ENCODE measurements around the gene SUSD4.

The SUSD4 gene

GRCh38 chr1:223328566-223328965, 35.4 kb downstream of the SUSD4 start:
- DNase-seq: no peak

- no peak for DNase-seq
Observed at GRCh38 chr1:223326776-223327175, 37.2 kb downstream of the SUSD4 start.

- DNase-seq: no peak
Observed at GRCh38 chr1:223323491-223324484, 40.2 kb downstream of the SUSD4 start.

GRCh38 chr1:223322868-223323267, 41.1 kb downstream of the SUSD4 start:
- no peak for DNase-seq

- DNase-seq: no peak
Observed at GRCh38 chr1:223320959-223321358, 43.0 kb downstream of the SUSD4 start.

GRCh38 chr1:223319905-223320580, 43.9 kb downstream of the SUSD4 start:
- DNase-seq: no peak

- DNase-seq: no peak
Observed at GRCh38 chr1:223319398-223319797, 44.6 kb downstream of the SUSD4 start.

- DNase-seq: no peak
Observed at GRCh38 chr1:223316082-223316481, 47.9 kb downstream of the SUSD4 start.

- DNase-seq: no peak
Observed at GRCh38 chr1:223315665-223316064, 48.3 kb downstream of the SUSD4 start.

GRCh38 chr1:223313415-223313754, 50.6 kb downstream of the SUSD4 start:
- no peak for DNase-seq

- DNase-seq: no peak
Observed at GRCh38 chr1:223312705-223313414, 51.1 kb downstream of the SUSD4 start.

- no peak for DNase-seq
Observed at GRCh38 chr1:223312273-223312672, 51.7 kb downstream of the SUSD4 start.

GRCh38 chr1:223311826-223312225, 52.1 kb downstream of the SUSD4 start:
- no peak for DNase-seq

- no peak for DNase-seq
Observed at GRCh38 chr1:223308136-223308535, 55.8 kb downstream of the SUSD4 start.

- DNase-seq: no peak
Observed at GRCh38 chr1:223307544-223307943, 56.4 kb downstream of the SUSD4 start.

GRCh38 chr1:223304931-223305330, 59.0 kb downstream of the SUSD4 start:
- DNase-seq: no peak

GRCh38 chr1:223301371-223301770, 62.6 kb downstream of the SUSD4 start:
- DNase-seq: no peak

GRCh38 chr1:223299553-223299952, 64.4 kb downstream of the SUSD4 start:
- DNase-seq: no peak

- DNase-seq: no peak
Observed at GRCh38 chr1:223298701-223299100, 65.3 kb downstream of the SUSD4 start.

GRCh38 chr1:223297800-223298199, 66.2 kb downstream of the SUSD4 start:
- DNase-seq: no peak

GRCh38 chr1:223291796-223292195, 72.2 kb downstream of the SUSD4 start:
- DNase-seq: no peak

GRCh38 chr1:223290397-223290796, 73.6 kb downstream of the SUSD4 start:
- DNase-seq: no peak

GRCh38 chr1:223289621-223290020, 74.4 kb downstream of the SUSD4 start:
- no peak for DNase-seq

GRCh38 chr1:223288826-223289225, 75.2 kb downstream of the SUSD4 start:
- DNase-seq: no peak

All from OCI-M1 (cell line).